ENCODE results near the gene TMEM185B.
A peak's percentile ranks its signal among the peaks of the same experiment; 100 is the strongest.

TMEM185B gene

GRCh38 chr2:120256651-120257000 is 33.4 kb upstream of the TMEM185B start:
- Histone ChIP-seq H3K27me3 (ENCODE audit: insufficient read depth, insufficient read length) (peaks cover 26% of the 10 kb centered on the region), H3K36me3 (ENCODE audit: insufficient read depth, insufficient read length, low read length) (no peaks in the 10 kb centered on the region), H3K9me3 (ENCODE audit: insufficient read depth, low read length) (peaks cover 17% of the 10 kb centered on the region; the same call in 1 of the 2 replicates), H3K4me1 (ENCODE audit: insufficient read depth, insufficient read length) (peaks cover 9% of the 10 kb centered on the region), H3K4me3 (ENCODE audit: insufficient read length, low read depth) (no peak overlapping the region), H3K9ac (ENCODE audit: insufficient read length, low read depth) (no peak overlapping the region)
- DNase-seq (ENCODE audit: low read depth, low spot score) = no peak
- TF ChIP-seq ZNF274 (IDR thresholded peaks at IDR 0.05; ENCODE audit: low read depth, low read length) (no peak), SUZ12 (IDR thresholded peaks at IDR 0.05; ENCODE audit: extremely low read depth, insufficient read depth, insufficient read length) (no peak), YY1 (IDR thresholded peaks at IDR 0.05; ENCODE audit: insufficient read depth, insufficient read length) (no peak)

- Histone ChIP-seq H3K36me3 (ENCODE audit: insufficient read depth, insufficient read length, low read length) (no peaks in the 10 kb centered on the region), H3K4me3 (ENCODE audit: insufficient read length, low read depth) (no peak overlapping the region), H3K9me3 (ENCODE audit: insufficient read depth, low read length) (peaks cover 17% of the 10 kb centered on the region; the same call in 1 of the 2 replicates), H3K27me3 (ENCODE audit: insufficient read depth, insufficient read length) (peaks cover 31% of the 10 kb centered on the region), H3K4me1 (ENCODE audit: insufficient read depth, insufficient read length) (peaks cover 7% of the 10 kb centered on the region), H3K9ac (ENCODE audit: insufficient read length, low read depth) (no peak overlapping the region)
- DNase-seq (ENCODE audit: low read depth, low spot score) = no peak
- no peak for TF ChIP-seq YY1 (IDR thresholded peaks at IDR 0.05; ENCODE audit: insufficient read depth, insufficient read length)
- TF ChIP-seq SUZ12 (IDR thresholded peaks at IDR 0.05; ENCODE audit: extremely low read depth, insufficient read depth, insufficient read length) = no peak
- no peak for TF ChIP-seq ZNF274 (IDR thresholded peaks at IDR 0.05; ENCODE audit: low read depth, low read length)
Measured at GRCh38 chr2:120255986-120256650, 32.9 kb upstream of the TMEM185B start.

- TF ChIP-seq ZNF274 (IDR thresholded peaks at IDR 0.05; ENCODE audit: low read depth, low read length) = no peak
- Histone ChIP-seq H3K9me3 (ENCODE audit: insufficient read depth, low read length) (peaks cover 8% of the 10 kb centered on the region; the same call in 1 of the 2 replicates), H3K9ac (ENCODE audit: insufficient read length, low read depth) (no peak overlapping the region), H3K36me3 (ENCODE audit: insufficient read depth, insufficient read length, low read length) (no peaks in the 10 kb centered on the region), H3K4me3 (ENCODE audit: insufficient read length, low read depth) (no peak overlapping the region), H3K4me1 (ENCODE audit: insufficient read depth, insufficient read length) (peaks cover 5% of the 10 kb centered on the region), H3K27me3 (ENCODE audit: insufficient read depth, insufficient read length) (peaks cover 41% of the 10 kb centered on the region)
- DNase-seq (ENCODE audit: low read depth, low spot score) = no peak
Measured at GRCh38 chr2:120255071-120255470, 31.9 kb upstream of the TMEM185B start.

- Histone ChIP-seq H3K4me1 (ENCODE audit: insufficient read depth, insufficient read length) (peaks cover 5% of the 10 kb centered on the region), H3K36me3 (ENCODE audit: insufficient read depth, insufficient read length, low read length) (no peaks in the 10 kb centered on the region), H3K4me3 (ENCODE audit: insufficient read length, low read depth) (no peak overlapping the region), H3K27me3 (ENCODE audit: insufficient read depth, insufficient read length) (peaks cover 50% of the 10 kb centered on the region), H3K9me3 (ENCODE audit: insufficient read depth, low read length) (peaks cover 6% of the 10 kb centered on the region; the same call in 1 of the 2 replicates), H3K9ac (ENCODE audit: insufficient read length, low read depth) (no peak overlapping the region)
- no peak for DNase-seq (ENCODE audit: low read depth, low spot score)
- TF ChIP-seq YY1 (IDR thresholded peaks at IDR 0.05; ENCODE audit: insufficient read depth, insufficient read length) = no peak
- TF ChIP-seq ZNF274 (IDR thresholded peaks at IDR 0.05; ENCODE audit: low read depth, low read length) = no peak
Measured at GRCh38 chr2:120254178-120254577, 31.0 kb upstream of the TMEM185B start.

GRCh38 chr2:120253021-120253882 is 30.1 kb upstream of the TMEM185B start:
- no peak for TF ChIP-seq YY1 (IDR thresholded peaks at IDR 0.05; ENCODE audit: insufficient read depth, insufficient read length)
- TF ChIP-seq ZNF274 (IDR thresholded peaks at IDR 0.05; ENCODE audit: low read depth, low read length) = no peak
- TF ChIP-seq SUZ12 (IDR thresholded peaks at IDR 0.05; ENCODE audit: extremely low read depth, insufficient read depth, insufficient read length) = no peak
- peaks cover 54% of the 10 kb centered on the region for H3K27me3 ChIP-seq (ENCODE audit: insufficient read depth, insufficient read length)
- H3K4me3 ChIP-seq (ENCODE audit: insufficient read length, low read depth) = peak overlapping the region; percentile 75
- H3K36me3 ChIP-seq (ENCODE audit: insufficient read depth, insufficient read length, low read length) = no peaks in the 10 kb centered on the region
- peak overlapping the region; percentile 85 for H3K9ac ChIP-seq (ENCODE audit: insufficient read length, low read depth)
- H3K4me1 ChIP-seq (ENCODE audit: insufficient read depth, insufficient read length) = peaks cover 5% of the 10 kb centered on the region
- DNase-seq (ENCODE audit: low read depth, low spot score) = no peak
- 0 out of 2 replicates have a peak, but pooled peaks cover 2% of the 10 kb centered on the region for H3K9me3 ChIP-seq (ENCODE audit: insufficient read depth, low read length)

GRCh38 chr2:120252225-120253020 is 29.2 kb upstream of the TMEM185B start, which contains the start of gene RALB:
RALB (plus strand) TSS chr2:120252852; CDS start chr2:120278665, 25,813 bp downstream.
- TF ChIP-seq SUZ12 (IDR thresholded peaks at IDR 0.05; ENCODE audit: extremely low read depth, insufficient read depth, insufficient read length) (no peak), YY1 (IDR thresholded peaks at IDR 0.05; ENCODE audit: insufficient read depth, insufficient read length) (no peak), ZNF274 (IDR thresholded peaks at IDR 0.05; ENCODE audit: low read depth, low read length) (no peak)
- H3K9me3 ChIP-seq (ENCODE audit: insufficient read depth, low read length) = no peaks in the 10 kb centered on the region
- H3K36me3 ChIP-seq (ENCODE audit: insufficient read depth, insufficient read length, low read length) = no peaks in the 10 kb centered on the region
- peak within 1 kb of the TSS; percentile 85 for H3K9ac ChIP-seq (ENCODE audit: insufficient read length, low read depth)
- peaks cover 55% of the 10 kb centered on the region for H3K27me3 ChIP-seq (ENCODE audit: insufficient read depth, insufficient read length)
- peak; percentile 99 for DNase-seq (ENCODE audit: low read depth, low spot score)
- H3K4me3 ChIP-seq (ENCODE audit: insufficient read length, low read depth) = peak within 1 kb of the TSS; percentile 75
- H3K4me1 ChIP-seq (ENCODE audit: insufficient read depth, insufficient read length) = peaks cover 5% of the 10 kb centered on the region
